ENCODE measurements around the gene SELE. TPM values are rescaled to one million over a fixed set of nuclear protein-coding genes. Genes with fewer than 3 reads are reported as not detected.

SELE gene
- total and polyA plus RNA-seq, 2 of the 8 experiments (the other 6 are each of a cell fraction or from before 2014, with no cell fraction given), result not detected

GRCh38 chr1:169762699-169763098 lies 28.8 kb upstream of the SELE start (continued):
- TF ChIP-seq SIX5 (IDR thresholded peaks at IDR 0.05; ENCODE audit: low read depth, low read length) (no peak), MAX (IDR thresholded peaks at IDR 0.05) (no peak), BRCA1 (IDR thresholded peaks at IDR 0.05; ENCODE audit: low read depth, low read length) (no peak), CHD7 (IDR thresholded peaks at IDR 0.05; ENCODE audit: insufficient replicate concordance, low read length) (no peak), NANOG (IDR thresholded peaks at IDR 0.05; ENCODE audit: insufficient read depth, low read depth, low read length, poor library complexity, severe bottlenecking) (no peak)
